ENCODE results near the gene NEMP2. TPM values are rescaled to one million over a fixed set of nuclear protein-coding genes. Genes with fewer than 3 reads are reported as not detected.
A peak's percentile ranks its signal among the peaks of the same experiment; 100 is the strongest.
"Not testable (repeated sequence)": the region's sequence is repeated elsewhere in the genome, so short reads cannot be mapped to it uniquely, and the experiment has no call there.

Gene NEMP2
- polyA plus RNA-seq, 4 donors, result 10.7 to 14.4 (median 13.0) TPM

DNA sequence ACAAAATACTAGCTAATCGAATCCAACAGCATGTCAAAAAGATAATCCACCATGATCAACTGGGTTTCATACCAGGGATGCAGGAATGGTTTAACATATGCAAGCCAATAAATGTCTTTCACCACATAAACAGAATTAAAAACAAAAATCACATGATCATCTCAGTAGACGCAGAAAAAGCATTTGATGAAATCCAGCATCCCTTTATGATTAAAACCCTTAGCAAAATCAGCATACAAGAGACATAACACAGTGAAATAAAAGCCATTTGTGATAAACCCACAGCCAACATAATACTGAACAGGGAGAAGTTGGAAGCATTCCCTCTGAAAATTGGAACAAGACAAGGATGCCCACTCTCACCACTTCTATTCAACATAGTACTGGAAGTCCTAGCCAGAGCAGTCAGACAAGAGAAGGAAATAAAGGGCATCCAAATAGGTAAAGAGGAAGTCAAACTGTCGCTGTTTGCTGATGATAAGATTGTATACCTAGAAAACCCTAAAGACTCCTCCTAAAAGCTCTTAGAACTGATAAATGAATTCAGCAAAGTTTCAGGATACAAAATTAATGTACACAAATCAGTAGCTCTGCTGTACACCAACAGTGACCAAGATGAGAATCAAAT is 39.8 kb downstream of the NEMP2 start:
- not testable (repeated sequence) for DNase-seq (ENCODE audit: low read depth in 4 of 4, low spot score in 3 of 4)

DNA sequence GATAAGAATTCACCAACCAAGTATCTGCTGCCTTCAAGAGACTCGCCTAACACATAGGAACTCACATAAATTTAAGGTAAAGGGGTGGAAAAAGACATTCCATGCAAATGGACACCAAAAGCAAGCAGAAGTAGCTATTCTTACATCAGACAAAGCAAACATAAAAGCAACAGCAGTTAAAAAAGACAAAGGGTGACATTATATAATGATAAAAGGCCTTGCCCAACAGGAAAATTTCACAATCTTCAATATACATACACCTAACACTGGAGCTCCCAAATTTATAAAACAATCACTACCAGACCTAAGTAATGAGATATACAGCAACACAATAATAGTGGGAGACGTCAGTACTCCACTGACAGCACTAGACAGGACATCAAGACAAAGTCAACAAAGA is 41.4 kb downstream of the NEMP2 start:
- no peak for DNase-seq (ENCODE audit: low read depth in 4 of 4, low spot score in 3 of 4)

DNA sequence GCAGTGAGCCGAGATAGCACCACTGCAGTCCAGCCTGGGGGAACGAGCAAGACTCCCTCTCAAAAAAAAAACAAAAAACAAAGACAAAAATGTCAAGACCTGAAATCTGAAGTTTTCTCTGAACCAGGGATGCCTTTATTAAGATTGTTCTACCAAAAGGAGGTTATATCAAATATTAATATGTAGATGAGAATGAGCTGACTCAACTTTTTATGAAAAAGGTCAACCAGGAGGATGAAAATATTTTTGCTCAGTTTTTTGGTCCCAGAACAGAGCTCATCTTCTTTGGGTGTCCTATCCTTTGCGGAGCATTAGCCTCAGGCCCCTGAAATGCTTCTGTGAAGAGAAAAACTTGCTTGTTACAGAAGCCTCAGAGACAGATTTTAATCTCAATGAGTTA is 44.0 kb downstream of the NEMP2 start:
- DNase-seq (ENCODE audit: low read depth in 4 of 4, low spot score in 3 of 4), result no peak

DNA sequence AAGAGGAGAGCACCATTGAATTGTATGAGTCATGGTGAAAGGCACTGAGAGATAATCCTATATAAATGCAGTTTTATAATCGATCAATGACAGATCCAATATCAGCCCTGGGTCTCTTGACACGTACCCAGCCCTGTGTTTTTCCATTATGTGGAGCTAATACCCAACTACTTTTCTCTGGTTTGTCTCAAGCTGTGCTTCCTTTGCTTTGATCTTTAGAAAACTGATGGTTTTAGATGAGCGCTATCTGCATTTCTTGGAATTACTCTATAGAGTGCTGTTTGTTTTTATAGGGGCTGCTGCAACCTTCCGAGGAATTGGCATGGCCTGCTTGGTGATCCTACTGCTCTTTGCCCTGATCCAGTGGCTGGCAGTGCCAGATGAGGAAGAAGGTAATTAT is 45.0 kb downstream of the NEMP2 start:
- no peak for DNase-seq (ENCODE audit: low read depth in 4 of 4, low spot score in 3 of 4)

DNA sequence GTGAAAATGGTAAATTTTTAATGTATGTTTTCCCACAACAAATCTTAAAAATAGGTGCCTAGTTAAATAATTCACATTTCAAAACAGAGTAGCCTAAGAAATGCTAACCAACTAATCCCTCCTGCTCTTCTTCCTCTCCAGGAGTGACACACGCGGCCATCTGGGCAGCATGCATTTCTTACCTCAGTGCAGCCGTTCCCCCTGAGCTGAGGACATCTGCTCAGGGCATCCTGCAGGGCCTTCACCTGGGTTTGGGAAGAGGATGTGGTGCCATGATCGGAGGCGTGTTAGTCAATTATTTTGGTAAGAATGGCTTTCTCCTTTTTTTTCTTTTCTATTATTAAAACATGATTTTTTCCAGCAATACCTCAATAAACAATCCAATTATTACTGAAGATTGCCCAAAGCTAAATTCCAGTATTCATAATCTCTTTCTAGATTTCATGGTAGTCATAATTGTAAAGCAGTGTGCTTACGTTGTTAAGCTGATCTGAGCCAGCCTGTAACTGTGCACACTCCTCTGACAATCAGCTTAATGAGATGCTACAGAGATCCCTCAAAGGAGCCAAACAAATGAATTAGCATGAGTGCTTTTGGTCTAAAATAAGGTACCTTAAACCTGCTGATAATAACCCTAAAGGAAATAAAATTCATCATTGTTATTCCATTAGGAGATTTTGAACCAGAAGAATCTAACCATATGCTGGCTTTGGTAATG is 45.8 kb downstream of the NEMP2 start:
- DNase-seq (ENCODE audit: low read depth in 4 of 4, low spot score in 3 of 4), result no peak

DNA sequence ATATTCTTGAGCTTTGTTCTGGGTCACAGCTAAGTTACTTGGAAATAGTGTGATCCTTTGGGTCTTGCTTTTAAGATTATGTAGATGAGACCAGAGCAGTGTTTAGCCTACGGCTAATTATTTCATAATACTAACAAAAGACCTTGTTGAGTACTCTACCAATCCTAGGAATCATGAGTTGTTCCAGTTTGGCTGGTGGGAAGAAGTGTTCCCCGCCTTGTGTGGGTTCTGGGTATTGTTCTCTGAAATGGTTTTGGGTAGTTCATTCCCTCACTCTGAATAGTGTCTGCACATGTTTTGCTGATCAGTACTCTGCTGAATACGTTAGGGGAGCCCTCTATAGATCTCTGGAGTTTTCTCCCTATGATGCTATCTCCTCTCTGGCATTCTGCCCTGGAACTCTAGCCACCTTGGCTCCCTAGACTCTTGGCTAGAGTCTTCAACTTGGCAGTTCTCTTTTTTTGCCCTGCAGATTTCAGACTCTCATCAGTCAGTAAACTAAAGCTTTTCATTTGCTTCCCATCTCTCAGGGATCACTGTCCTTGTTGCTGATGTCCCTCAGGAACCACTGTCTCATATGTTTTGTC is 48.4 kb downstream of the NEMP2 start:
- no peak for DNase-seq (ENCODE audit: low read depth in 4 of 4, low spot score in 3 of 4)

DNA sequence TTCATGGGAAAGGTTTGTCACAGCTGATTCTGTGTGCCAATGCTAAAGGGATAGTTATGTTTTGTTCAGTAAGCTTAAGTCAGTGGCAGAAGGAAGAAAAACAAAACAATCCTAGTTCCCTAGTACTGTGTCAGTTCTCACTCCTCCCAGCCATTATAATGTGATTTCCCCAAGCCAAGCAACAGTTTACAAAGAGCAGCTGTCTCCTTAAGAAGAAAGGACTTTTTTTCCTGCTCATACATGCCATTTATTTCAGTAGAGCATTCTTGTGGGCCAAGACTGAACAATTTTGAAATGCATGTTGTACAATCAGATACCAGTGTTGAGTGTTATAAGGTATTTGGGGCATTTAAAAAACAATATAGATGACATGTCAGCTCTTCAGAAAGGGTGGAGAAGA is 52.1 kb downstream of the NEMP2 start:
- DNase-seq (ENCODE audit: low read depth in 4 of 4, low spot score in 3 of 4), result no peak

DNA sequence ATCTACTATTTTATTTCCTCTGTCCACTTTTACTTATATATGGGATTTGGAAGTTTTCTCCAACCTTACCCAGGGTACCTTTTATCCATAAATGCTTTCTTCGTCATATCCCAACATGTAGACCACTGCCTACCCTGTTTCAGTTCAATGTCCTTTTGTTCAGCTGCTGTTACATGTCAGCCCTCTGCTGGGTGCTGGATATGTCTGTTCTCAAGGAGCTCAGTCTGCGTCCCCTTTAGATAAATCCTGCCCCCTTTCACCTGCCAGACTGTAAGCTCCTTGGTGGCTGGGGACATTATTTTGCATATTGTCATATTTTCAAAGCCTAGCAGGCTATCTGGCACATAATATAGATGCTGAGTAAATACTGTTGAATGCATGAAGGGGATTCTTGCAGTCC is 53.2 kb downstream of the NEMP2 start:
- no peak for DNase-seq (ENCODE audit: low read depth in 4 of 4, low spot score in 3 of 4)

DNA sequence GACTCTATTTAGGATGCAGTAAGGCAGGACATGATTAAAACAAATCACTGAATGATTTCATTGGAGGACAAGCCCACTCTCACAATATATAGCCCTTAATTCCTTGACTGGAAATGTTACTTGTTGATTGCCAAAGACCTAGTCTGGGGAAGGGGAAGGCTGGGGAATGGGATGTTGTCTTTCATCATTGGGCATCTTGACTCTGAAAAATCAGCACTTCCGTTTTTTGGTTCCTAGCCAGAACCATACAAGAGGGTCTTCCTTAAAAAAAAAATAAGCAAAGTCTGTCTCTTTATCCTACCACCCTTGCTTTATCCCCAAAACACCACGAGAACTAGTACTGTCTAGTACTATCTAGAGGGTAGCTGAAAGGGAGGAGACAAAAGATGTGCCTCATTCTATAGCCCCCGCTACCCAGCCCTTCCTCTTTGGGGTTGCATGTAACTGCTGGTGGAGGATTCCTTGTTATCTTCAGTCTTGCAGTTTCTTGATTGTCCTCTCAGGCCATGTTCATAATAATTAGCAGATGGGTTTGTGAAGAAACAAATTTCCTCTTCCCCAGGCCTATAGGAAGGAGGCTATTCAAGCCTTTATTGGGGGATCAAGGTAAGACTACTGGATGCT is 55.8 kb downstream of the NEMP2 start:
- no peak for DNase-seq (ENCODE audit: low read depth in 4 of 4, low spot score in 3 of 4)

DNA sequence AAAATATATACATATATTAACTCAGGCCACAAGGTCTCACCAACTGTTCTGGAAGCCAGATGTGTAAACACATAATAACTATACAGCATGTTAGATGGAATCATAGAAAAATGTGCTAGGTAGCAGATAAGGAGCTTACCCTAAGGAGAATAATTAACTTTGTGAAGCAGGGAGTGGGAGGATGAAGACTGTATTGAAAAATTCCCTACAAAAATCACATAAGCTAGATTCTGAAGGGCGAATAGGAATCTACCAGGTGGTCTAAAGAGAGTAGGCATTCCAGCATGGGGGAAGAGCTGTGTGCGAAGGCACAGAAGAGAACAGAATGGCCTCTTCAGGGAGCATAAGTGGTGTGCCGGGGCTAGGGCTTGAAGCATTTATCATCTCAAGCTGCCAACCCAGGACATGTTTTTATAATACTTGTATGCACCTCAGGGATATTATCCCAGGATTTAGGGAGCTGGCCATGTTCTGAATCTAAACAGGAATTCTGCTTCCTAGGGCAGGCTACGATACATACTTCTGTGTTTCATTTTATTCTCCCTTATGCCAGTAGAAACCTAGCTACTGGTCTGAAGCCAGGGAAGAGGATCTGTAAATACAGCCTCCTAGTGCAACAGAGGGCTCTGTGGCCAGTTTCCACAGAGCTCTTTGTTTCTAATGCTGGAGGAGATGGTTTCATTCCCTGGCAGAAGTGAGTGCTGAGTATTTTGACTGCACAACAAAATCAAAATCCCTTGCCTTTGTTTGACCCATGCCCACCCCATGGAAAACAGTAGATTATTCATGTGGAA is 56.7 kb downstream of the NEMP2 start:
- no peak for DNase-seq (ENCODE audit: low read depth in 4 of 4, low spot score in 3 of 4)

DNA sequence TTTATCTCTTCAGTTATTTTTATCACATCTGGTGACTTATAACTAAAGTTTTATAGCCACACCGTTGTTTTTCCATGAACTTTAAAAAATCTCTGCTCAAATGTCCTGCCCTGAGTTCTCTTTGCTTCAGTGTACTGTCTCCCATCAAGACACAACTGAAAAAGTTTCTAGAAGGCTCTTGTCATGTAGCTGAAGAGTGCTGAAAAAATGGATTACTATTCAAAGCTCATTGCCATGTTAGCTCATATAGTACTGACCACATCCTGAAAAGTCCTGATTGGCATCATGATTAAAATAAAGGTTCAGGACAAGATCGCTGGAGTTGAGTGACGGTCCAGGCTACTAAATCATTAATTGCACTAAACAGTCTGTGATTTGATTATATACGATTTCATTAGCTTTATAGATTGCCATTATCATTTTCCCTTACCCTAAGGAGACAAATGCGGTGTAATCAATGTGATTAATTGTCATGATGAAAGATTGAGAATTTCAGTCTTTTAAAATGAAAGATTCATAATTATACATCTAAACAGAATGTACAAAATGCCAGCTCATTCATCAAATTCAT is 64.2 kb downstream of the NEMP2 start:
- no peak for DNase-seq (ENCODE audit: low read depth in 4 of 4, low spot score in 3 of 4)

DNA sequence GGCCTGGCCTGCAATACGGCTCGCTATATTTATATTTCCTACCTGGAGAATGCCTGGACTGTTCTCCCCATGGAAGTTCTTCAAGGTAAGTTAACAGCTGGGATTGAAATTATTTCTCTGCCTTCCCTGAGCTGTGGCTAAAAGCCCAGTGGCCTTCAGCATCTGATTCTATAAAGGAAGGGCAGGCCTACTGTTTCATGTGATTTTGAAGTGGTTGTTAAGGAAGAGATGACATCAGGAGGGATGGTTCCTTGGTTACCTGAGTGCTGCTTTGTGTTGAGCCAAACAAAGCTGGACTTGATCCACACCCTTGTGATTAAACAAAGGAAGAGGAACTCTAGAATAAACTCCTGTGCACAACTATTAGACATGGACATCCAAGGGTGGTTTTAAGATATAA is 64.8 kb downstream of the NEMP2 start:
- no peak for DNase-seq (ENCODE audit: low read depth in 4 of 4, low spot score in 3 of 4)

DNA sequence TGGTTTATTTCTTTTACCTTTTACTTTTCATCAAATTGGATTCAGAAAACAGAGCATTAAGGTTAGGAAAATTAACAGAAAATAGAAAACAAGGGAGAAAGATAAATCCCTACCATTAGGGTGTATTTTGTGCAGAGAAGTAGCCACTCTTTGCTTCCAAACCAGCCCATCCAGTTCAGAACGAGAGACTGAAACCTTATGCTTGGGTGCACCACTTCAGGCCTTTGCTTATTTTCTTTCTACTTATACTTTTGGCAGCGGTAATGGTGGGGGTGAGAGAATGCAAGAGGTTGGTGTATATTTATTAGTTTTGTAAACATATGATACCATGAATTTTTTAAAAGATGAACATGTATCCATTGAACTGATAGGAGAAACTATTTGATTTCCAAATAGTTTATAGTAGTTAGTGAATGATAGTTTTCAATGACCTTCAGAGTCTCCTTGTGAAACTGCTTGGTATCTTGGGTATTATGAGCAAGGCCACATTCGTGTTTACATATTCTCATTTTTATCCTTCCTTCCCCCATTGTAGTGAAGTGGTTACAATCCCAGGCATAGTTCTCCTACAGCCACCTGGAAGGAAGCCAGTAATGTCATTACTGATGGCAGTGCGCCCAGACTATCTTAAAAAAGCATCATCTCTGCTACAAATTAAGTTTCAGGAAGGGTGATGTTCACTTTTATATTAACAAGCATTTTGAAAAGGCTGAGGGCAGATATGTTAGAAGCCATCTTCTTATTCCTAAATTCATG is 65.5 kb downstream of the NEMP2 start:
- DNase-seq (ENCODE audit: low read depth in 4 of 4, low spot score in 3 of 4), result peak; percentile 49 to 71 (median 59)

DNA sequence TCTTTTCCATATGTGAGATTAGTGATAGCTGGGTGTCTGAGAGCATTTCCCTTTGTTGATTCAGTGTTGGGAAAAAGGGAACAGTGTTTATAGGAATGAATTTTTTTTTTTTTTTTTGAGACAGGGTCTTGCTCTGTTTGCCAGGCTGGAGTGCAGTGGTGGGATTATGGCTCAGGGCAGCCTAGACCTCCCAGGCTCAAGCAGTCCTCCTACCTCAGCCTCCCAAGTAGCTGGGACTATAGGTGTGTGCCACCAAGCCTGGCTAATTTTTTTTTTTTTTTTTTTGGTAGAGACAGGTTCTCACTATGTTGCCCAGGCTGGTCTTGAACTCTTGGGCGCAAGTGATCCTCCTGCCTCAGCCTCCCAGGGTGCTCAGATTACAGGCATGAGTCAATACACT is 66.2 kb downstream of the NEMP2 start:
- DNase-seq (ENCODE audit: low read depth in 4 of 4, low spot score in 3 of 4), result not testable (repeated sequence)

DNA sequence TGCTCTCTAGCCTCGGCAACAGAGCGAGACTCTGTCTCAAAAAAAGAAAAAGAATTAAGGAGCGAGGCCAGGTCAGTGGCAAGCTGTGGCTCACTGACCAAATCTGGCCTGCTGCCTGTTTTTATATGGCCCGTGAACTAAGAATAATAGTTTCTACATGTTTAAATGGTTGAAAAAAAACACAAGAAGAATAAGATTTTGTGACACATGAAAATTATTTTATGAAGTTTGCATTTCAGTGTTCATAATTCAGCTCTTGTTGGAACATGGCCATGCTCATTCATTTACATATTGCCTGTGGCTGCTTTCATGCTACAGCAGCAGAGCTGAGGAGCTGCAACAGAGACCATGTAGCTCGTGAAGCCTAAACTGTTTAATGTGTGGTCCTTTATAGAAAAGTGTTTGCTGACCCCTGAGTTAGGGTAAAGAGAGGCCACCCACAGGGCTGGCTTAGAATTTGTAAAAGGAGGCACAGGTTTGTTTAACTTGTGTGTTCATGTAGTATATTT is 66.9 kb downstream of the NEMP2 start:
- DNase-seq (ENCODE audit: low read depth in 4 of 4, low spot score in 3 of 4), result peak in 3 of 4 donors; percentile 39 to 46 (median 44)

DNA sequence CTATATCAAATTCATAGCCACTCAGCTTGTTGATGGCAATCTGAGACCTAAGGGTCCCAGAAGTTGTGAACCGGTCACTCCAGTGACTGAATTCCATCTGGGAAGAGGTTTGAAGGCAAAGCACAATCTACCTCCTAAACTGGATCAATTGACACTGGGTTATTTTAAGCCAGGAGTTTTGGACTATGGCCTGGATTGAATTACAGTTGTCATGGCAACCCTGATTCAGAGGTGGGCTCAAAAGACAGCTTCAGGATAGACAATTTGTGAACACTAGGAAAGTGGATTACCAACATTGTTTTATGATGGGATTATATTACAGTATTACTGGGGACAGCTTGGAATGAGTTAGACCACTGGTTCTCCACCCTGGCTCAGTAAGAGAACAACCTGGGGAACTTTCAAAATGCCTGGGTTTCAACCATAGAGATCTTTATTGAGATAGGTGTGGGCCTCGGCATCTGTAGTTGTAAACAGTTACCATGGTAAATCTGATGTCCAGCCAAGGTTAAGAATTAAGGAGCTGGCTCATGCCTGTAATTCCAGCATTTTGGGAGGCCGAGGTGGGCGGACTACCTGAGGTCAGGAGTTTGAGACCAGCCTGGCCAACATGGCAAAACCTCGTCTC is 67.6 kb downstream of the NEMP2 start:
- DNase-seq (ENCODE audit: low read depth in 4 of 4, low spot score in 3 of 4), result no peak

DNA sequence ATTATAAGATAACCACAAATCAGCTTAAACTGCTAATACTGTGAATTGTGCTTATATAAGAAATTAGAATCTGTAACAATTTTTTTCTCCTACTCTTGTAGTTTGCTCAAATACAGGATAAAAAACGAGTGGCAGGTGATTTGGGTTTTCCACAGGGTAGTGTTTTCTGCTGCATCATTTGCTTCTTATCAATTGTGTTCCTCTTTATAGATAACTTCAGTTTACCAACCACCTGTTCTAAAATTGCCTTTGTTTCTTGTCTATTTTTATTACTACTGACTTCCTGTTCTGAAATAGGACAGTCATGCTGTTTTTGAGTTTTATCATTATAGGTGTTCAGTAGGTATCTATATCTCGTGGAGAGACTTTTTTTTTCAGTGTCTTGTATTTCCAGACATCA is 69.5 kb downstream of the NEMP2 start:
- DNase-seq (ENCODE audit: low read depth in 4 of 4, low spot score in 3 of 4), result no peak

DNA sequence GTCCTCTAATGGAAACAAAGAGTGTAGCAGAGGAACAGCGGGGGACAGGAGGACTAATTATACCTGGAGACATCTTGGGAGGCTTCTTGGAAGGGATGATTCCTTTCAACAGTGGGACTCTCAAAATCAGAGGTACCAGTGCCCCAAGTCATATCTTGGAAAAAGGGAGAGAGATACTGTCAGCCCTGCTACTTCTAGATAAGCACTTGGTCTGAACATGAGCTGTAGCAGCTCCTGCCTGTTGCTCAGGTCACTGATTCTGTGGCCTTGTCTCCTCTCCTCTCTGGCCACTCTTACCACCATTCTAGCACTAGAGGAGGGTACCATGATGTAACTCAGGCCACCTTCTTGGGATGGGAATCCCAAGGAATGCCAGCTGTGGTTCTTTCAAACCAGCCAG is 71.9 kb downstream of the NEMP2 start:
- DNase-seq (ENCODE audit: low read depth in 4 of 4, low spot score in 3 of 4), result no peak

DNA sequence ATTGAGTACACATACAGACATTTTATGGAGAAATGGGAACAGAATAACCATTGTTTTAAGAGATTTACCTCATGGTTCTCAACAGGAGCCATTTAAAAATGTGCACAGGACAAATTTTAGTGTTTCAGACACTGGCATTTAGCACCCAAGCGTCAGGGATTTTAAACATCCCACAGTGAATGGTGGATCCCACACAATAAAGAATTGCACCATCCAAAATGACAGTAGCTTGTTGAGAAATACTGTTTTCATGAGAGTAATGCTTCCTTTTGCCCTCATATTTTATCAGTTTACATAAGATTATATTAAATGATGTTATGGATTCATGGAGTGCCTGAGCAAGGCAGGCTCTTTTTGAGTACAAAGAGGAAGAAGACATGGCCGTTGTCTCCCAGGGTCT is 72.3 kb downstream of the NEMP2 start:
- DNase-seq (ENCODE audit: low read depth in 4 of 4, low spot score in 3 of 4), result no peak
